Adipose tissue (tissue), 3 donors: ENCODE data around the gene RECQL5. TPM values are rescaled to one million over a fixed set of nuclear protein-coding genes. Genes with fewer than 3 reads are reported as not detected.

ENCODE experiments used
- H3K27ac ChIP-seq: one replicate; pipeline ENCODE4 v1.5.1; 2013; ENCODE audit warnings: low read depth, low read length
- WGBS, 3 donors: extraction: QIAGEN DNeasy Blood & Tissue Kit; methylation state at CpG; one replicate each; pipeline ENCODE4 v1.1.7; 2013; 5-methylcytosine and 5-hydroxymethylcytosine counted together
- polyA plus RNA-seq, 3 donors: library from polyadenylated mRNA; stranded (reverse); fragments of 200-250 nt; gene quantifications; one replicate each; pipeline ENCODE4 v1.2.3, GENCODE V29; 2013
- donor health status: healthy with polysubstance abuse.
- donor health status: Bipolar disorder and iron deficiency.
- donor health status: healthy.

Gene RECQL5
- polyA plus RNA-seq, result 10 to 100 TPM; 11.1 to 18.6 (median 17.5) TPM

- WGBS, 3 donors, result 0 to 1% (median 0%) methylated on average over 55 of the region's 55 CpGs
- H3K27ac ChIP-seq, result peak within 1 kb of the TSS; percentile 71
These were observed at the start of gene RECQL5, which contains the start of gene SAP30BP for GRCh38 chr17:75666959-75667790. TSS of gene RECQL5 (minus strand) at chr17:75667154. CDS start at chr17:75666557, 597 bp downstream. TSS of gene SAP30BP (plus strand) at chr17:75667338. CDS start at chr17:75667373, 35 bp downstream.

GRCh38 chr17:75712446-75712845, 45.5 kb upstream of the RECQL5 start:
- 50 to 54% (median 52%) methylated on average over 2 of the region's 2 CpGs for WGBS, 3 donors
- H3K27ac ChIP-seq, result no peak overlapping the region

GRCh38 chr17:75707079-75707571, 40.2 kb upstream of the RECQL5 start:
- no peak overlapping the region for H3K27ac ChIP-seq
- 57 to 84% (median 67%) methylated on average over 12 of the region's 12 CpGs for WGBS, 3 donors

- WGBS, 3 donors, result 89 to 95% (median 91%) methylated on average over 20 of the region's 20 CpGs
- H3K27ac ChIP-seq, result no peak overlapping the region
These were observed 39.2 kb upstream of the RECQL5 start for GRCh38 chr17:75706042-75706728.

GRCh38 chr17:75704963-75705875, 38.3 kb upstream of the RECQL5 start:
- 78 to 88% (median 84%) methylated on average over 24 to 27 of the region's 27 CpGs for WGBS, 3 donors
- H3K27ac ChIP-seq, result no peak overlapping the region

- WGBS, 3 donors, result 94 to 96% (median 95%) methylated on average over 9 of the region's 9 CpGs
- H3K27ac ChIP-seq, result no peak overlapping the region
These were observed 36.6 kb upstream of the RECQL5 start for GRCh38 chr17:75703591-75703990.

- 88 to 95% (median 92%) methylated on average over 12 of the region's 12 CpGs for WGBS, 3 donors
- H3K27ac ChIP-seq, result no peak overlapping the region
These were observed 36.2 kb upstream of the RECQL5 start for GRCh38 chr17:75703191-75703590.

GRCh38 chr17:75701288-75701687, 34.3 kb upstream of the RECQL5 start:
- no peak overlapping the region for H3K27ac ChIP-seq
- 87 to 92% (median 87%) methylated on average over 10 of the region's 10 CpGs for WGBS, 3 donors

GRCh38 chr17:75698659-75699058, 31.7 kb upstream of the RECQL5 start:
- H3K27ac ChIP-seq, result no peak overlapping the region
- 66 to 96% (median 87%) methylated on average over 3 of the region's 3 CpGs for WGBS, 3 donors

GRCh38 chr17:75697651-75698291, 30.8 kb upstream of the RECQL5 start:
- 43 to 82% (median 79%) methylated on average over 10 of the region's 10 CpGs for WGBS, 3 donors
- H3K27ac ChIP-seq, result no peak overlapping the region

GRCh38 chr17:75695830-75696271, 28.9 kb upstream of the RECQL5 start:
- WGBS, 3 donors, result 70 to 92% (median 88%) methylated on average over 12 of the region's 12 CpGs
- H3K27ac ChIP-seq, result no peak overlapping the region

- WGBS, 3 donors, result 75 to 81% (median 79%) methylated on average over 7 of the region's 7 CpGs
- no peak overlapping the region for H3K27ac ChIP-seq
These were observed 28.3 kb upstream of the RECQL5 start for GRCh38 chr17:75695141-75695829.

GRCh38 chr17:75694536-75694935, 27.6 kb upstream of the RECQL5 start:
- WGBS, 3 donors, result 35 to 76% (median 73%) methylated on average over 14 of the region's 14 CpGs
- H3K27ac ChIP-seq, result no peak overlapping the region

- WGBS, 3 donors, result 61 to 72% (median 72%) methylated on average over 19 of the region's 19 CpGs
These were observed 26.8 kb upstream of the RECQL5 start for GRCh38 chr17:75693500-75694481.

GRCh38 chr17:75692976-75693375, 26.0 kb upstream of the RECQL5 start:
- H3K27ac ChIP-seq, result no peak overlapping the region
- 84 to 89% (median 89%) methylated on average over 13 of the region's 13 CpGs for WGBS, 3 donors

More at GRCh38 chr17:75693500-75694481, 26.8 kb upstream of the RECQL5 start:
- H3K27ac ChIP-seq, result no peak overlapping the region
